Globus pallidus (tissue), 1 donor: ENCODE results near the gene SOX8.
A peak's percentile ranks its signal among the peaks of the same experiment; 100 is the strongest.

Experiments
- DNase-seq: peaks from one replicate; pipeline ENCODE4 v3.0.0-alpha.2; 2015; ENCODE audit warnings: low spot score

SOX8 gene

DNA sequence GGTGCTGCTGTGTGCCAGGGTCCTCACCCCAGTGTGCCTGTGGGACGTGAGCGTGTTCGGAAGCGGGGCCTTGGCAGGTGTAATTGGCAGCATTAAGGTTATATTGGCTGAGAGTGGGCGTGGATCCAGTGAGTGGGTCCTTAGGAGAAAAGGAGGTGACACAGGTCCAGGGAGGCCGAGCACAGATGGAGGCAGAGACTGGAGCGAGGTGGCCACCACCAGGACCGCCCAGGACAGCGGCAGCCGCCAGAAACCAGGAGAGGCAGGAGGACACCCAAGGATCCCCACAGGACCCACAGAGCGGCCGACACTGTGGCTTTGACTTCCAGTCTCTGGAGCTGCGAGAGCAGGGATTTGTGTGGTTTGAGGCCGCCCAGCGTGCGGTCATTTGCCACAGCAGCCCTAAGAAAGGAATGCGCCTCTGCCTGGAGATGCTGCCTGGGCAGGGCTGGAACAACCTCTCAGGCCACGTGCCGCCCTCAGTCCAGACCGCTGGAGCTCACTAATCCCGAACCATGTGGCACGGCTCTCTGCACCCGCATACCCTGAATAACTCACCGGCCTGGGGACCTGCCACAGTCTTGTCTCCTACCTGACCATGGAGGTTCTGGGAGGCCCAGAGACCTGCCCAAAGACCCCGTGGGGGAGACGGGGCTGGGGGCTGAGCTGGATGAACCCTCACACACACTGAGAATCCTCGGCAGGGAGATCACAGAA is 45.4 kb downstream of the SOX8 start:
- peak; percentile 57 for DNase-seq

GRCh38 chr16:1027501-1027815 is 45.9 kb downstream of the SOX8 start:
- DNase-seq = peak; percentile 53

DNA sequence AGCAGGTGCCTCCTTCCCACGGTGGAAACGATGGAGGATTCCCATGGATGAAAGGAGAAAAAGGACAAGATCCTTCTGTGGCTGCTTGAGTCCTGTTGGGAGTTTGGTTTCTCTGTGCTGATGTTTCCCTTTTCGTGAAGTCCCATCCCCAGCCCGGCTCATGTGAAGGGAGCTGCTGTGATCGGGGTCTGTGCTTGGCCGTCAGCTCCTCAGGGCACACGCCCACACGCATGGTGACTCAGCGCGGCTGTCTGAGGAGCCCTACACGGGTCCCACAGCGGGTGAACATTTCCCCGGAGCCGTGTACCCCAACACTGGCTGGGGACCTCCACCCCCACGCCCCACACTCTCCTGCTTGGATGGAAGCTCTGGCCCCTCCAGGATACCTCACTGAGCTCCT is 46.5 kb downstream of the SOX8 start:
- no peak for DNase-seq

DNA sequence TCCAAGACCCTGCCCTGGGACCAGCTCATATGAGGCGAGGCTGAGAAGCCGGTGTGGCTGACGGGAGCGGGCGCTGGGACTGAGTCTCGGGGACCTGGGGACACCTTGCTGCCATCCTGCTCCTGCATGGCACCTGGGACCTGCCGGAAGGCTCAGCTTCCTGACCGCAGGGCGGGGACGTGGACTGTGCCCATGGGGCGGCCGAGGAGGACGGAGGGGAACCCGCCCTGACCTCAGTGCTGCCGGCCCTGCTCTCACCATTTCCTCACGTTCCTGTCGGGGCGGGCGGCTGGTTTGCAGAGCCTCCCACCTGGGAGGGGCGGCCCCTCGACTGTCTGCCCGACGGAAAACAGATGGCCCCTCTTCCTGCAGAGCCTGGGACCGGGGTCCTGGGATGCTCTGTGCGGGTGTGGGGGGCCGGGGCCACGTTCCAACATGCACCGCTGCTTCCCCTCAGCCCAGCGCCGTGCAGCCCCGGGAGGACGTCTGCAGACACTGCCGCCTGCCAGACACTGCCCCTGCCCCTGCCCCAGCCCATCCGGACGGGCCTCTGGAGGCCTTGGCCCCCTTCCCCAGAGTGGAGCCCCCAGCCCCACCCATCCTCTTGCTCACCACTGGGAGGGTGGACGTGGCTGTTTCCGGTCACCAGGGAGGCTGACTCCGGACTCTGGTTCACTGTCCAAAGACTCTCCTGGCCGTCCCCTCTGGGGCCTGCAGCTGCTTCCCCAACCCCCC is 47.1 kb downstream of the SOX8 start:
- DNase-seq = no peak

DNA sequence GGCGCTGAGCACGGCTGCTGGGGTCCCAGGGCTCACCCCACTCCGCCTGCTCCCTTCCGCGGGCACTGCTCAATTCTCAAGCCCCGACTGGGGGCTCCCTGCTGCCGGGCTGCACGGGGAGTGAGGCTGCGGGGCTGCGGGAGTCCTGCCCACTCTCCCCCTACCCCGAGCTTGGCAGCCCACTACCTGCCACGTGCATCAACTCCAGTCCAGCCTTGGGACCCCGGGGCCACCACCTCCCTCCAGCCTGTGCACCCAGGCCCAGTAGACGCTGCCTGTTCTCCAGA is 47.6 kb downstream of the SOX8 start:
- no peak for DNase-seq

GRCh38 chr16:1030473-1030901 is 48.9 kb downstream of the SOX8 start:
- DNase-seq = no peak

DNA sequence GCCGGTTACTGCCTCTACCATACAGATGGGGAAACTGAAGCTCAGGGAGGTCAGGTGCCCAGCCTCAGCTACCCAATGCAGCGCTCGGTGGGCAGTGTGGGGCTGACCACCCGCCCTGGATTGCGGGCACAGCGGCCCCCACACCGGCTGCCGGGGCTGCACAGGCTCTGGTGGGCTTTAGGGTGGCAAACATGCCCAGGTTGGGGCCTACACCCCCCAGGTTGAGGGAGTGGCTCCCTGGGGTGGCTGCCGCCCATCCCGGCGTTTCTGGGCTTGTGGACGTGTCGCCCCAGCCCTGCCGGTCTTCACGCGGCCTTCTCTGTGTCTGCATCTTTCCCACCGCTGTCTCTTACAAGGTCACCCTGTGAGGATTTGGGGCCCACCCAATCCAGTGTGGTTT is 50.1 kb downstream of the SOX8 start:
- no peak for DNase-seq

- DNase-seq = no peak
Observed at GRCh38 chr16:1032607-1033006, 51.0 kb downstream of the SOX8 start.

DNA sequence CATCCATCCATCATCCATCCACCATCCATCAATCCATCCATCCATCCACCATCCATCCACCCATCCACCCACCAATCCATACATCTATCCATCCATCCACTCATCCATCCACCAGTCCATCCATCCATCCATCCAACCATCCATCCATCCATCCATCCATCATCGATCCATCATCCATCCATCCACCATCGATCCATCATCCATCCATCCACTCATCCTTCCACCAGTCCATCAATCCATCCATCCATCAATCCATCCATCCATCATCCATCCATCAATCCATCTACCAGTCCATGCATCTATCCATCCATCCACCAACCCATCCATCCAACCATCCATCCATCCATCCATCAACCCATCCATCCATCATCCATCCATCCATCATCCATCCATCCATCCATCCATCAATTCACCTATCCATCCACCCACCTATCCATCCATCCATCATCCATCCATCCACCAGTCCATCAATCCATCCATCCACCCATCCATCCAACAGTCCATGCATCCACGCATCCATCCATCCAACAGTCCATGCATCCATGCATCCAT is 51.6 kb downstream of the SOX8 start:
- DNase-seq = no peak

GRCh38 chr16:1034230-1035065 is 52.9 kb downstream of the SOX8 start:
- peak; percentile 86 for DNase-seq

GRCh38 chr16:1035066-1035415 is 53.5 kb downstream of the SOX8 start:
- peak; percentile 86 for DNase-seq

DNA sequence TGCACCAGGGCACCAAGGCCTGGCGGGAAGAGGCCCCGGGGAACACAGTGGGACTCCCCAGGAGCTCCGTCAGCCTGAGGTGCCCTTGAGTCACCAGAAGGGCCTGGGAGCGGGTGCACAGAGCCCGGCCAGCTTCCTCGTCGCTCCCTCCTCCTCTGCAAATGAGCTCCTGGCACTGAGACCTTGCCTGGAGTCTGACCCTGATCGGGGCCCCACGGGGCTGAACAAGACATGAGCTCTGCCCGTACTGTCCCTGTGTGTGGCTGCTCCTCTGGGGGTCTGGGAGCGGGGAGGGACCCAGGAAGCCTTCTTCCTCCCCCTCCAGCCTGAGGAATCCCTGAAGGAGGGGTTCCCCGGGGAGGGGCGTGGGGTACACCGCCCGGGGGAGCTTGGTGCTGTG is 54.6 kb downstream of the SOX8 start:
- DNase-seq = no peak
